Lower leg skin (tissue), 4 donors: ENCODE measurements around the gene NOL7. TPM values are rescaled to one million over a fixed set of nuclear protein-coding genes. Genes with fewer than 3 reads are reported as not detected.

ENCODE experiments used
- DNase-seq, 2 donors: peaks; one replicate each; pipeline ENCODE4 v3.0.0-alpha.2; 2019; ENCODE audit warnings: low spot score in 2 of 2
- H3K4me3 ChIP-seq: fragments of 200-600 bp; sonication (generic); 2 replicates; pipeline ENCODE4 v1.5.1; 2017; ENCODE audit warnings: mild to moderate bottlenecking, low read depth; ENCODE audit not compliant: poor library complexity, severe bottlenecking
- POLR2A ChIP-seq, 2 donors: fragments of 450-650 bp; IDR thresholded peaks; one replicate each; pipeline ENCODE4 v1.6.1; 2016 to 2017; ENCODE audit warnings: antibody characterized with exemption in 2 of 2, mild to moderate bottlenecking in 1 of 2, moderate library complexity in 1 of 2
- WGBS, 2 donors: methylation state at CpG; one replicate each; pipeline ENCODE4 v1.1.5; 2018; 5-methylcytosine and 5-hydroxymethylcytosine counted together
- intact Hi-C: fragments of 100-400 bp; cut with DNase I; formaldehyde crosslinking; loops from one replicate; pipeline ENCODE4 v1.15.0; 2023; ENCODE audit warnings: low total_unique reads
- total RNA-seq, 4 donors: library from RNA; depleted of rRNA; stranded (reverse); fragments of >200 nt; gene quantifications; one replicate each; pipeline ENCODE4 v1.1.0, GENCODE V29; 2016
- TF ChIP-seq, protein P1 (sequence below), 3 donors: fragments of 450-650 bp; IDR thresholded peaks; one replicate each; pipeline ENCODE4 v1.5.1; 2016; ENCODE audit warnings: antibody characterized with exemption in 3 of 3, mild to moderate bottlenecking in 3 of 3, moderate library complexity in 2 of 3

The NOL7 gene
- total RNA-seq, 4 donors from 2014 or later = 54.7 to 77.2 (median 66.7) TPM

DNA sequence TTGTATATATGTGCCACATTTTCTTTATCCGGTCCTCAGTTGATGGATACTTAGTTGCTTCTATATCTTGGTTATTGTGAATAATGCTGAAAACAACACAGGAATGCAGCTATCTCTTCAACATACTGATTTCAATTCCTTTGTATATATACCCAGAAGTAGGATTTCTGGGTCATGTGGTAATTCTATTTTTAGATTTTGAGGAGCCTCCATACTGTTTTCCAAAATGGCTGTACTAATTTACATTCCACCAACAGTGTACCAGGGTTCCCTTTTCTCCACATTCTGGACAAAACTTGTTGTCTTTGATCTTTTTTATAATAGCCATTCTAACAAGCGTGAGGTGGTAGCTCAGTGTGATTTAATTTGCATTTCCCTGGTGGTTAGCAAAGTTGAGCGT lies 39.1 kb upstream of the NOL7 start:
- TF ChIP-seq, protein P1, sequence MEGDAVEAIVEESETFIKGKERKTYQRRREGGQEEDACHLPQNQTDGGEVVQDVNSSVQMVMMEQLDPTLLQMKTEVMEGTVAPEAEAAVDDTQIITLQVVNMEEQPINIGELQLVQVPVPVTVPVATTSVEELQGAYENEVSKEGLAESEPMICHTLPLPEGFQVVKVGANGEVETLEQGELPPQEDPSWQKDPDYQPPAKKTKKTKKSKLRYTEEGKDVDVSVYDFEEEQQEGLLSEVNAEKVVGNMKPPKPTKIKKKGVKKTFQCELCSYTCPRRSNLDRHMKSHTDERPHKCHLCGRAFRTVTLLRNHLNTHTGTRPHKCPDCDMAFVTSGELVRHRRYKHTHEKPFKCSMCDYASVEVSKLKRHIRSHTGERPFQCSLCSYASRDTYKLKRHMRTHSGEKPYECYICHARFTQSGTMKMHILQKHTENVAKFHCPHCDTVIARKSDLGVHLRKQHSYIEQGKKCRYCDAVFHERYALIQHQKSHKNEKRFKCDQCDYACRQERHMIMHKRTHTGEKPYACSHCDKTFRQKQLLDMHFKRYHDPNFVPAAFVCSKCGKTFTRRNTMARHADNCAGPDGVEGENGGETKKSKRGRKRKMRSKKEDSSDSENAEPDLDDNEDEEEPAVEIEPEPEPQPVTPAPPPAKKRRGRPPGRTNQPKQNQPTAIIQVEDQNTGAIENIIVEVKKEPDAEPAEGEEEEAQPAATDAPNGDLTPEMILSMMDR (IDR thresholded peaks at IDR 0.05) = no peak
- TF ChIP-seq POLR2A (IDR thresholded peaks at IDR 0.05) = no peak
- DNase-seq = no peak
- WGBS, 2 donors = 92 to 96% methylated on average over 3 of the region's 3 CpGs
- intact Hi-C loops = no loop called here
- no peak overlapping the region for H3K4me3 ChIP-seq

DNA sequence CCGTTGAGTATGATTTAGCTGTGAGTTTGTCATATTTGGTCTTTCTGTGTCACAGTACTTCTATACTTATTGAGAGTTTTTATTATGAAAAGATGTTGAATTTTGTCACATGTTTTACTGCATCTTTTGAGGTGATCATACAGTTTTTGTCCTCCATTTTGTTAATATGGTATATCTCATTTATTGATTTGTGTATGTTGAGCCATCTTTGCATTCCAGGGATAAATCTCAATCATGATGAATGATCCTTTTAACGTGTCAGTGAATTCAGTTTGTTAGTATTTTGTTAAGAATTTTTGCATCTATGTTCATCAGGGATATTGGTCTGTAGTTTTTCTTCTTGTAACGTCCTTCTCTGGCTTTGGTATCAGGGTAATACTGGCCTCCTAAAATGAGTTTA lies 37.2 kb upstream of the NOL7 start:
- no peak overlapping the region for H3K4me3 ChIP-seq
- WGBS, 2 donors = 95 to 98% methylated on average over 3 of the region's 3 CpGs
- intact Hi-C loops = no loop called here
- TF ChIP-seq, protein P1 (IDR thresholded peaks at IDR 0.05) = no peak
- TF ChIP-seq POLR2A (IDR thresholded peaks at IDR 0.05) = no peak
- DNase-seq = no peak

DNA sequence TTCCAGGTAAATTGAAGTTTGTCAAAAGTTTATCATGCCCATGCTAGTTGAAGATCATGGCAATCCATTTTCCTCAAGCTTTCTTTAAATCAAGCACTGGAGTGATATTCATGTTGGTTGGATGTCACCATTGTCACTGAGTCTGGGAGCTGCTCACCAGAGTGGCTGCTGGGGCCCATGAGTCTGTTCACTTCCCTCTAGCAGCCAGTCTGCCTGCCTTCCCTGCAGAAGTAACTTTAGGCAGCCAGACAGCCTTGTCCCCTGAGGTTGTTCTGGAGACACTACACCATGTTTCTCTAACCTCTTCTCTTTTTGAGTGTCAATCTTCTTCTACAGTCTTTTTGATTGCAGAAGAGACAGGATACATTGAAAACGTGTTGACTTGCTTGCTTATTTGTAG lies 35.2 kb upstream of the NOL7 start:
- no peak for DNase-seq
- 69 to 79% methylated on average over 1 of the region's 1 CpG for WGBS, 2 donors
- no peak overlapping the region for H3K4me3 ChIP-seq
- intact Hi-C loops = no loop called here
- TF ChIP-seq POLR2A (IDR thresholded peaks at IDR 0.05) = no peak
- TF ChIP-seq, protein P1 (IDR thresholded peaks at IDR 0.05) = no peak

DNA sequence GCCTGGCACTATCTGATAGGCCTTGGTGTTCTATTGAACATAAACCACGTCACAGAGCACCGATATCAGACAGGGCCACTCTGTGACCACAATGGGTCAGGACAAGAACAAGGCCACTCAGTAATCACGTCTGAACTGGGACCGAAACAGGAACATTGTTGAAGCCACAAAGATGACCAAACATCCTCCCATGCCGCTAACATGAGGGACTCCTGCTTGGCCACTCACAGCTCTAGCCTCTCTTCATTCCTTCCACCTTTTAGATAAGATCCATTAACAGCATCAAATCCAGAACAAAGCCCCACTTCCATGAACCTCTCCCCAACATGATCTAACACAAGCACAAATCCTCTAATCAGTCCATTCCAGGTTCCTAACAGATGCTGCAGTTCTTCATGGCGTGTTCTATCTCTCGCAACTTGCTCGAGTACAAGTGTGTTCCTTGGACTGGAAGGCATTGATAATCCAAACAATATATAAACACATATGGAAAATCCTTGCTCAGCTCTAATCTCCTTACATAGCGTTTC lies 33.4 kb upstream of the NOL7 start:
- TF ChIP-seq, protein P1 (IDR thresholded peaks at IDR 0.05) = no peak
- TF ChIP-seq POLR2A (IDR thresholded peaks at IDR 0.05) = no peak
- no peak for DNase-seq

DNA sequence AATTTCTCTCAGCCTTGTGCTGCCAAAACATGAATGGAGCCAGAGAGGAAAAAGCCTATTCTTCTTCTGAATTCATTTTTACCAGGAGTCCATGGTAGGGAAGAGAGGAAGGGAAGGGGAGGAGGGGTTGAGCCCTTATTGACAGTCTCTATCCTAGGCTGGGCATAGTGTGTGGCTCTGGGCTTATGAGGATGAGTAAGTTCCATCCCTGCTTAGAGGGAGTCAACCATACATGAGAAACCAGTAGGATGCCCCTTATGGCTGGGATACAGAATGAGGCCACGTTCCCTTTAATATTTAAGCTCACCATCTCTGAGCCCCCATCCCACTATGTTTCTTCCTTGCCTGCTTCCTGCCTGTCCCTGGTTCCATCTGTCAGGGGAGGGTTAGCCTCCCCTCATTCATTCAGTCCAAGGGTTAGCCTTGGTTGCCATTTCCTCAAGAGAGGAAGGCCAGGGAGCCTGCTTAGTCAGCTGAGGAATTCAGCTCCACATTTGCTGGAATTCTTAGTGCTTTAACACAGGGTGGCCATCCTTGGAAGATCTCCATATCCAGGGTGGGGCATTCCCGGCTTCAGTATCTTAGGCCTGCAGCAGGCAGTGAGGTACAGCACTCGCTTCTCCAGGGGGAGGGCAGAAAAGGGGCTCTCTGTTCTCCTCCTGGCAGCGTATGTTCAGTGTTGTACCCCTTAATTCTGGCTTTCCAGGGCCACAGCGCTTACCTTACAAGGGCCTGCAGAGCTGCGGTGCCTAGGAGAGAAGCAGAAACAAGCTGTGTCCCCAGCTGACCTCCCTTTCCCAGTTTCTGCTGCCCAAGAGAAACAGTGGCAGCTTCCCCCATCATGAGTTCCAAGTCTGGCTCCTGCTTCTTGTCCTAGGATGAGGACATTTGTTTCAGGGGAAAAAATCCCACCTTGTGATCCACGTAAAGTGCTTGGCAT lies 28.3 kb upstream of the NOL7 start:
- TF ChIP-seq, protein P1 (IDR thresholded peaks at IDR 0.05) = no peak
- TF ChIP-seq POLR2A (IDR thresholded peaks at IDR 0.05) = no peak
- H3K4me3 ChIP-seq = no peak overlapping the region
- peak in 1 of 2 donors; percentile 40 for DNase-seq
- intact Hi-C loops = no loop called here
- WGBS, 2 donors = 95 to 96% methylated on average over 7 of the region's 7 CpGs

More for the DNA sequence above, 33.4 kb upstream of the NOL7 start:
- WGBS, 2 donors = 89 to 95% methylated on average over 9 of the region's 9 CpGs
- H3K4me3 ChIP-seq = no peak overlapping the region
- intact Hi-C loops = no loop called here
